Right cardiac atrium (tissue), 5 donors: ENCODE measurements around the gene FCAMR. TPM values are rescaled to one million over a fixed set of nuclear protein-coding genes. Genes with fewer than 3 reads are reported as not detected.

Experiments
- ATAC-seq, 2 donors: fragments of 200-7000 bp; cut with Tn5 transposase; one replicate each; pipeline versions ENCODE4 v1.8.0 to v1.9.1; 2020; ENCODE audit warnings: moderate library complexity in 2 of 2, mild to moderate bottlenecking in 1 of 2
- DNase-seq, 3 donors: peaks; one replicate each; pipeline ENCODE4 v3.0.0-alpha.2; 2020
- H3K27ac ChIP-seq: one replicate; pipeline ENCODE4 v1.5.1; 2013; ENCODE audit warnings: mild to moderate bottlenecking, low read length, control low read depth, moderate library complexity
- H3K27me3 ChIP-seq: one replicate; pipeline ENCODE4 v1.6.1; 2013; ENCODE audit not compliant: control insufficient read depth, insufficient read depth
- H3K4me1 ChIP-seq: one replicate; pipeline ENCODE4 v1.6.1; 2013; ENCODE audit warnings: low read length; ENCODE audit not compliant: control insufficient read depth, insufficient read depth
- H3K4me3 ChIP-seq: one replicate; pipeline ENCODE4 v1.5.1; 2013; ENCODE audit warnings: low read length, control low read depth
- H3K9me3 ChIP-seq: one replicate; pipeline ENCODE4 v1.6.1; 2013; ENCODE audit warnings: low read length; ENCODE audit not compliant: control insufficient read depth
- WGBS: extraction: QIAGEN DNeasy Blood & Tissue Kit; methylation state at CpG from one replicate; pipeline ENCODE4 v1.1.7; 2013; 5-methylcytosine and 5-hydroxymethylcytosine counted together
- intact Hi-C, 4 donors: fragments of 100-400 bp; cut with DNase I; formaldehyde crosslinking; loops; one replicate each; pipeline versions ENCODE4 v1.11.0 to v1.14.0; 2022 to 2023
- polyA plus RNA-seq: library from polyadenylated mRNA; stranded (reverse); fragments of 200-250 nt; gene quantifications from one replicate; pipeline ENCODE4 v1.2.3, GENCODE V29; 2013
- total RNA-seq, 4 donors: library from RNA; stranded (reverse); fragmentation: NEBNext Ultra II Directional; extraction: Animal tissue kit (Norgen Biotek cat#: 25700); gene quantifications; one replicate each; pipeline ENCODE4 v1.2.1, GENCODE V29; 2021
- donor health status: healthy with polysubstance abuse.
- donor health status: DM: no; HTN: yes; CAD: no.
- donor health status: DM: no; HTN: no; CAD: no.
- donor health status: DM: no; HTN: yes; CAD: no; lungs with severe emphysema.
- donor health status: DM: yes; HTN: yes; CAD: no.

Gene FCAMR
- total and polyA plus RNA-seq, 5 donors = not detected

GRCh38 chr1:206945779-206946178, 24.5 kb downstream of the FCAMR start:
- ATAC-seq = no peak
- no peaks in the 10 kb centered on the region for H3K9me3 ChIP-seq
- intact Hi-C loops = no loop called here
- no peak overlapping the region for H3K27ac ChIP-seq
- no peak overlapping the region for H3K4me3 ChIP-seq
- no peaks in the 10 kb centered on the region for H3K27me3 ChIP-seq
- 91% methylated on average over 4 of the region's 4 CpGs for WGBS
- no peak for DNase-seq
- no peaks in the 10 kb centered on the region for H3K4me1 ChIP-seq

DNA sequence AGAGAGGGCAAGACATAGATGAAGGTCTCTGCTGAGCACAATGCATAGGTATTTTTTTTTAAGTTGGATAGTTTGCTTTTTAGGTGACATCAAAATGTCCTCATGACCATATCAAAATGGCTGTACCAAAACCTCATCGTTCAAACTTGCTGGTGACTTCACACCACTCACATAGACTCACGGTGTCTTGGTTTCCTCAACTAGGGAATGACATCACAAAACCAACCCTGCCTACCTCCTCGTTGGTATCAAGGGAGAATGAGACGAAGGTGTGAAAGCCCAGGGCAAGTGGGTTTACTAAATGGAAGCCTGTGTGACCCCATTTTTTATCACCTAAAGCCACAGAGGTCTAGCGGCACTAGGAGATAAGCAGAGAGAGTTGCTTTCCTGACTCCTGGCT, 25.6 kb downstream of the FCAMR start:
- no peaks in the 10 kb centered on the region for H3K27me3 ChIP-seq
- intact Hi-C loops = no loop called here
- no peaks in the 10 kb centered on the region for H3K9me3 ChIP-seq
- no peaks in the 10 kb centered on the region for H3K4me1 ChIP-seq
- WGBS = 39% methylated on average over 5 of the region's 5 CpGs
- no peak overlapping the region for H3K4me3 ChIP-seq
- no peak for DNase-seq
- H3K27ac ChIP-seq = no peak overlapping the region
- no peak for ATAC-seq

DNA sequence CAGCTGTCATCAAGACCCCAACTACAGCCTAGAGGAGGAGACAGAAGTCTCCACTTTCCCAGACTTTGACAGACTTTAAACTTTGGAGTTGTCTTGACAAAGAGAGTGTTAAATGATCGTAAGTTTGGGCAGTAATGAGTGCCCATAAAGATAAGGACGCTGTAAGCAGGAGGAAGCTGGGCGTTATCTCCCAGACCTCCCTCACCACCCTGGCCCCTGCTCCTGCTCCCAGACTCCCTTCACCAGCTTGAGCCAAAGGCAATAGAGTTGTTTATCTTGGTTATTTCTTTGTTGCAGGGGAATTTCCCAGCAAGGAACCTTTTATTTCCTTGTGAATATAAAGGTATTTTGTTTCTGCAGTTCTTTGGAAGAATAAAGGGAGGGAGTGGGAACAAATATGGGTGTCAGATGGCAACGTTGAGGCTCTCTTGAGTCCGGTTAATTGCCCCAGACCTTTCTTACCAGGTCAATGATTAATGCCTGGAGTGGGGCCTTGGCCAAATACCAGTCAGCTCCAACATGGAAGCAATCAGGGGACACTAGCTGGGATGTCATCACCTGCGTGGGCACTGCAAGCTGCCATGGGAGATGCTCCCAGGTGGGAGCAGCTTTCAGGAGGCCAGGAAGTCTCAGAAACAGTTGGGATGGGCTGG, 28.4 kb downstream of the FCAMR start:
- no peak overlapping the region for H3K27ac ChIP-seq
- ATAC-seq (peak; percentile 39 to 41), DNase-seq (no peak)
- intact Hi-C loops = no loop called here
- H3K9me3 ChIP-seq = no peaks in the 10 kb centered on the region
- 27% methylated on average over 6 of the region's 6 CpGs for WGBS
- no peaks in the 10 kb centered on the region for H3K4me1 ChIP-seq
- H3K4me3 ChIP-seq = no peak overlapping the region
- no peaks in the 10 kb centered on the region for H3K27me3 ChIP-seq

DNA sequence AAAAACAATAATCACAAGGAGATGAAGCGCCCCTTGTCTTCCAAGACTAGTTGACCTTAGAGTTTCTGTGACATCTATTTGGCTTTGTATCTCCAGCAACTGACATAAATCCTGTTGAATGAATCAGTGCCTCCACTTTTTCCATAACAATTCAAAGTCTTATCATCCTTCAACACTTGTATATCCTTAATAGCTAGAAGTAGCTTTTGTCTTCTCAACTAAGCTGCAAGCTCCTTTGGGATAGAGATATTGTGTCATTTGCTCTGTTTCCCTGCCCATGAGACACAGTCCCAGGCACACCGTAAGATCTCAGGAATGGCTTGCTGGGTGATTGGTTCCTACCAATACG, 29.7 kb downstream of the FCAMR start:
- DNase-seq = no peak
- ATAC-seq = no peak
- H3K27me3 ChIP-seq = no peaks in the 10 kb centered on the region
- no peak overlapping the region for H3K27ac ChIP-seq
- 83% methylated on average over 3 of the region's 3 CpGs for WGBS
- H3K9me3 ChIP-seq = no peaks in the 10 kb centered on the region
- intact Hi-C loops = no loop called here
- H3K4me1 ChIP-seq = no peaks in the 10 kb centered on the region
- no peak overlapping the region for H3K4me3 ChIP-seq

DNA sequence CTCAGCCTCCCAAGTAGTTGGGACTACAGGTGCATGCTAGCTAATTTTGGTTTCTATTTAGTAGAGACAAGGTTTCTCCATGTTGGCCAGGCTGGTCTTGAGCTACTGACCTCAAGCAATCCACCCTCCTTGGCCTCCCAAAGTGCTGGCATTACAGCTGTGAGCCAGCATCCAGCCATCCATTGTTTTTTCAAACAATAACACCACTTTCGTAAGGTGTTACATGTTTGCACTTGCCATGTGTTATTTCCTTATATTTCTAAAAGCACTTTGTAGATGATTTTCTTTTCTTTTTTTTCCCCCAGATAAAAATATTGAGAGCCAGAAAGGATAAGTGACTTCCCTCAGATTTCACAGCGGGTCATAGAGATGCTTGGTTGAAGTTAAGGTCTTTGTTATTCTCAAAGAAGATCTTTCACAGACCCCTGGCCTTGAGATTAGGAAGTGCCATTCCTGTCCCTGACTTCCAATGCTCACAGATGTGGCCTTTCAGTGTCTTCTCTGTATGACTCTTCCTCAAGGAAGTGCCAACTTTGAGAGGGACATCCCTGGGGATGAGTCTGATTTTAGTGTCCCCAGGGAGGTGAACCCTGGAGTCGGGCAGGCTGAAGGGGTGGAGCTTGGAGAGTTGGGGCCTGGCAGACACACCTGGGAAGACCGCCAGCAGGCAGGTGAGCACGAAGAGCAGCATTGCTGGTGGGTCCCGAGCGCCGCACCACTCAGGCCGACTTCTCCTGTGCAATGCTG, 30.2 kb downstream of the FCAMR start:
- 82% methylated on average over 9 of the region's 9 CpGs for WGBS
- no peaks in the 10 kb centered on the region for H3K4me1 ChIP-seq
- no peaks in the 10 kb centered on the region for H3K27me3 ChIP-seq
- DNase-seq (no peak), ATAC-seq (no peak)
- intact Hi-C loops = no loop called here
- no peaks in the 10 kb centered on the region for H3K9me3 ChIP-seq
- no peak overlapping the region for H3K4me3 ChIP-seq
- no peak overlapping the region for H3K27ac ChIP-seq

DNA sequence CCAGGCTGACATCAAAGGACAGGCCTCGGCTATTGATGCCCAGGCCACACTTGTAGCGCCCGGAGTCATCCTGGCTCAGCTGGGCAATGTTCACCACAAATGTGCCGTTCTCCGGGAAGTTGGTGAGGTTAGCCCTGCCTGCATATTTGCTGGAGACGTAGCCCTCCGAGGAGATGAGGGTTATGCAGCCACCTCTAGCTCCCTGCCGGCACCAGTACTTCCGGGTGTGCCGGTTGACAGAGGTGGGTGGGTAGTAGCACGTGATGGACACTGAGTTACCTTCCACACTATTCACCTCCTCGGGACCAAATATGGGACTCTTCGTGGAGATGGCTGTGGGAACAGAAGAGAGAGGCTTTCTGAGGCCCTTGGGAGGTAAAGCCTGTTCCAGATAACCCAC, 31.1 kb downstream of the FCAMR start:
- Histone ChIP-seq H3K27ac (no peak overlapping the region), H3K9me3 (no peaks in the 10 kb centered on the region), H3K4me3 (no peak overlapping the region), H3K27me3 (no peaks in the 10 kb centered on the region), H3K4me1 (no peaks in the 10 kb centered on the region)
- DNase-seq = no peak
- no peak for ATAC-seq
- 91% methylated on average over 13 of the region's 13 CpGs for WGBS
- intact Hi-C loops = no loop called here

DNA sequence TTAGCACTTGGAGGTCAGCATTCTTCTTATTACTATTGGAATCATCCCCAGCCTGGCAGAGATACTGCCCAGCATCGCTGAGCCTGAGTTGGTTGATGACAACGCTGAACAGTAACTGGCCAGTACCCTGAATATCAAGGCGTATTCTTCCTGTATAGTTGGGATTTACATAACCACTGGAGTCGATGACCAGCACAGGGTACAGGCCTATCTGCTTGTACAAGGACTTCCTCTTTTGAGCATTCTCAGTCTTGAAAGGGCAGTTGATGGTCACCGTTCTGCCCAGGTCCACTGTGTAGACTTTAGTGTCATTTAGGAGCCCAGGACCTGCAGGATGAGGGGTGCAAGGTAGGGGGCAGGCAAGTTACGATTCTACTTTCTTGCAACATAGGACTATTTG, 32.8 kb downstream of the FCAMR start:
- Histone ChIP-seq H3K27me3 (no peaks in the 10 kb centered on the region), H3K9me3 (no peaks in the 10 kb centered on the region), H3K4me1 (no peaks in the 10 kb centered on the region), H3K4me3 (no peak overlapping the region), H3K27ac (no peak overlapping the region)
- intact Hi-C loops = no loop called here
- DNase-seq (no peak), ATAC-seq (no peak)
- WGBS = 88% methylated on average over 6 of the region's 6 CpGs

DNA sequence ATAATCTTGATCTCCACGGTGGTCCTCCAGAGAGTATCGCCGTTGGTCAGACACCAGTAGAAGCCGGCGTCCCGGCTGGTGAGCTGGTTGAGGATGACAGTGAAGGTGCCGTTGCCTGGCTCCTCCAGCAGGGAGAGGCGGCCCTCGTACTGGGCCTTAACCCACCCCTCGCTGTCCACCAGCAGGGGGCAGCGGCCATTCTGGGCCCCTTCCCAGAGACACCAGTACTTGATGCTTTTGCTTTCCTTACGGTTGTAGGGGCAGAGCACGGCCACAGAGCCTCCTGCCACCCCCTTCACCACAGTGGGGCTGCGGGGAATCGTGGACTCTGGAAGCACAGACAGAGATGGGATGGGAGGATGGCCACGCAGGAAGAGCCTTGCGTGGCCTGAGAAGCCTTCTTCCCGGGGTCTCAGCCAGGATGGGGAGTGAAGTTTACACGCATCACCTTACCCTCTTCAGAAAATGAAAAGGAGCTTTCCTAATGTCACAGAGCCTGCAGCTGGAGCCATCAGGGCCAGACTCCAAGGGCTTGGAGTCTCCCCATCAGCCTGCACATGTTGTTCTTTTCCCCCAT, 34.7 kb downstream of the FCAMR start:
- 63% methylated on average over 19 of the region's 19 CpGs for WGBS
- Histone ChIP-seq H3K27ac (no peak overlapping the region), H3K27me3 (no peaks in the 10 kb centered on the region), H3K4me3 (no peak overlapping the region), H3K9me3 (no peaks in the 10 kb centered on the region), H3K4me1 (no peaks in the 10 kb centered on the region)
- peak in 2 of 3 donors; percentile 56 to 77 for DNase-seq
- intact Hi-C loops = no loop called here
- ATAC-seq = peak; percentile 39 to 54

DNA sequence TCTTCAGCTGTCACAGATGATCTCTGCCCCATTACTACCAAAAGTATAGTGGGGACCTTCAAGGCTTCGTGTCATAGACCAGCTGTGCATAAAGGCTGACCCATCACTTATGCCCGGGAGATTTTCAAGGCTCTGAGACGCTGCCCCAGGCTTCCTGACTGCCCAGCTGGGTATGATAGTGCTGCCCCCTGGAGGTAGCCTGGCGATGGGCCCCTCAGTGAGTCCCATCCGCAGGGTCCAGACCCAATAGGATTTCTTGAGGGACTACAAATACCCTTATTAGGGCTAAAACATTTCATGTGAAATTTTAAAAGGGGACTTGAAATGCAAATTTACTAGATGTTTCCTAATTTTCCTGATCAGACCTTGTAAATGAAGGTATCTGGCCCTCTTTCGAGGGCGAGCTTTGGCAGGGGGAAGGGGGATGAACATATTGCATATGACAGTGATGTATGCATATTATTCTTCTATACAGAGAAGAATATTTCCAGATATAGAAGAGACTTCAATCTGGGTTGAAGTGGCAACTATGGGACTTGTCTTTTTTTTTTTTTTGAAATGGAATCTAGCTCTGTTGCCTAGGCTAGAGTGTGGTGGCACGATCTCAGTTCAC, 36.8 kb downstream of the FCAMR start:
- Histone ChIP-seq H3K27me3 (no peaks in the 10 kb centered on the region), H3K4me3 (no peak overlapping the region), H3K27ac (no peak overlapping the region), H3K4me1 (no peaks in the 10 kb centered on the region), H3K9me3 (no peaks in the 10 kb centered on the region)
- DNase-seq = peak in 1 of 3 donors; percentile 73
- WGBS = 73% methylated on average over 8 of the region's 8 CpGs
- intact Hi-C loops = no loop called here
- ATAC-seq = no peak

DNA sequence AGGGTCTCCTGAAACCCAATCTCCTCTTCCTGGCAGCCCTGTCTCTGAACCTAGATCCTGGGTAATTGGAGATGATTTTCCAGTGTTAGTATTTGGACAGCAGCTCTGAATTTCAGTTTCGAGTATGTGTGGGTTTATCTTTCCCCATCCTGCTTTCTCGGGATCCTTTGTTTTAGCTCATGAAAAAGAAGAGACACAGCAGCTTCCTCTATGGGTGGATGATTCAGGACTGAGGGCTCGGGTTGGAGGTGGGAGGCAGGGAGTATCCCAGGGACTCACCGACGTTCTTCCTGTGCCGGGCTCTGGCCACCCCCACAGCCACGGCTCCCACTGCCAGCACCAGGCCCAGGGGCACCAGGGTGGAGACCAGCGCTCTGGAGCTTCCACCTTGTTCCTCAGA, 38.1 kb downstream of the FCAMR start:
- intact Hi-C loops = no loop called here
- Histone ChIP-seq H3K9me3 (no peaks in the 10 kb centered on the region), H3K27me3 (no peaks in the 10 kb centered on the region), H3K4me3 (no peak overlapping the region), H3K4me1 (no peaks in the 10 kb centered on the region), H3K27ac (no peak overlapping the region)
- ATAC-seq (peak in 1 of 2 donors; percentile 17), DNase-seq (no peak)
- 54% methylated on average over 8 of the region's 8 CpGs for WGBS

GRCh38 chr1:206931709-206932108, 38.6 kb downstream of the FCAMR start:
- DNase-seq = no peak
- 81% methylated on average over 6 of the region's 6 CpGs for WGBS
- Histone ChIP-seq H3K9me3 (no peaks in the 10 kb centered on the region), H3K27me3 (no peaks in the 10 kb centered on the region), H3K4me3 (no peak overlapping the region), H3K4me1 (no peaks in the 10 kb centered on the region), H3K27ac (no peak overlapping the region)
- ATAC-seq = no peak
- intact Hi-C loops = no loop called here
